Fibroblast of skin of abdomen (primary cell): Measurements from ENCODE around the gene HTRA3.

Experiments used
- DNase-seq: peaks from one replicate; pipeline ENCODE4 v3.0.0-alpha.2; 2013

The HTRA3 gene

GRCh38 chr4:8234715-8235114 lies 34.8 kb upstream of the HTRA3 start:
- DNase-seq = no peak

DNA sequence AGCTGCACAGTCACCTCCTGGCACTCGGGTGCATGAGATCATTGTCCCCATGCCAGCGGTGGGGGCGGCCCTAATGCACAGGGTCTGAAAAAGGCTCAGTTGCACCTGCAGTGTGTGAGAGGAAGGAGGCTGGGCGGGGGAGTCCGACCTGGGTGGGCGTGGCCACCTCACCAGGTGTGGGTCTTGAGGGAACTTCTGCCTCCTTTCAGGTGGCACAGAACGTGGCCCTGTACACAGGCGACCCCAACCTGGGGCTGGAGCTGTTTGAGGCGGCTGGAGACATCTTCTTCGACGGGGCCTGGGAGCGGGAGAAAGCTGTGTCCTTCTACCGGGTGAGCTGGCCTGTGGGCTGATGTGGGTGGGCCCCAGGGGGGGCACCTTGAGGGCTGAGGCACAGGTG lies 34.3 kb upstream of the HTRA3 start:
- DNase-seq = no peak

- no peak for DNase-seq
Measured at GRCh38 chr4:8235686-8236085, 33.9 kb upstream of the HTRA3 start.

DNA sequence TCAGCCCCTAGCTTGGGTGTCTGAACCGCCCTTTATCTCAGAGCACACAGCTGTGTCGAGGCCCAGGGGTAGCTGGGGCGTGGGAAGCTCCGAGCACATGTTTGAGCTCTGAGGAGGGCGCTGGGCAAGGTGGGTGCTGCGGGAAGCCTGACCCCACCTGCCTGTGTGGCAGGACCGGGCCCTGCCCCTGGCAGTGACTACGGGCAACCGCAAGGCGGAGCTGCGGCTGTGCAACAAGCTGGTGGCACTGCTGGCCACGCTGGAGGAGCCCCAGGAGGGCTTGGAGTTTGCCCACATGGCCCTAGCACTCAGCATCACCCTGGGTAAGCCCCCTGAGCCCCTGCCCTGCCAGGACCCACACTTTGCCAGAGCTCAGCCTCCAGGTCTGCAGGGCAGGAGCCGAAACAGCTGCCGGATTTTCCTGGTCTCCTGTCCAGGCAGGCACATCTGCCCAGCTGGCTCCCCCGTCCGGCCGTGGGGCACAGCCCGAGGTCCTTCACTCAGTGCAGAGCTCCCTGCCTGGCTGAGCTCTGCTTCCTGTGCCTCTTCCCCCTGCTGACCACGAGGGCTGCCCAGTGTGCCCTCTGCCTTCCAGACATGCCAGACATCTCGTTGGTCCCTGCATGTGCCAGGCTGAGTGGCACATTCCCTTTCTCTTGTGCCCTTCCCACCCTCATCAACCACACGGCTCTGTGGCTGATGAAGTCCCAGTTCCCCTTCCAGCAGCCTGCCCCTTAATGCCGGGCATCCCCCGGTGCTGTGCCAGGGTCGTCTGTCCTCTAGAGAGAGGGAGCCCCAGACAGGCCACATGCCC lies 33.2 kb upstream of the HTRA3 start:
- DNase-seq = no peak

DNA sequence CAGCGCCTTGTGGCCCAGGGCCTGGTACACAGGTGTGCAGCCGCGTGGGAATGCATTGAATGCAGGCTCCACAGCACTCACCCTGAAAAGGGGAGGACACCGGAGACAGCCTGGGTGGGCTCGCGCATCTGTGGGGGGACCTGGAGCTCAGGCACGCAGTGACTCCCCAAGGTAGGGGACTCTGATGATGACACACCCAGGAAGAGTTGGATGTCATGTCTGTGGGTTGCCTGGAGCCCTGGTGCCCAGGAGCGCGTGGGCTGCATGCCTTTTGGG lies 32.7 kb upstream of the HTRA3 start:
- no peak for DNase-seq

- DNase-seq = no peak
Measured at GRCh38 chr4:8237256-8237989, 32.1 kb upstream of the HTRA3 start.

- DNase-seq = no peak
Measured at GRCh38 chr4:8238036-8238511, 31.5 kb upstream of the HTRA3 start.

DNA sequence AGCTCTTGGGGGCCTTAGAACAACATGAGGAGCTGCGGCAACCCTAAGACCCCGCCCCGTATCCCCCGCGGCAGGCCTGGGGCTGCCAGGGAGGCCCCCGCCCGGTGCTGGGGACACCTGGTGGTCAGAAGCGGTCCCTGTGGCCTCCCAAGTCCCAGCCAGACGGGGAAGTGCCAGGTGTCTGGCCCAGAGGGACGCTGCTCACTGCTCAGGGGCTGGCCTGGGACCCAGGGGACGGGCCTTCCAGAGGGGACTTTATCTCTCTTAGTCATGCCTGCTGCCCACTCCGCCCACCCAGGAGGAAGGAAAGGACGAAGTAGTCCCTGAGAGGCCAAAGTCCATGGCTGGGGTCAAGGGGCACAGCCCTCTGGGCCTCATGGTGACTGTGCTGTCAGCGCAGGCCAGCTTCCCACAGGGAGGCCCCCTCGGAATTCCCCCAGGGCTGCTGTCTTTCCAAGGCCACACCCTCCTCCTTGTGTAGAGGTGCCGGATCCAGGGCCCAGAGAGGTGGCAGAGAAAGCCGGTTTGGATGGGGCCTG lies 31.0 kb upstream of the HTRA3 start:
- no peak for DNase-seq

GRCh38 chr4:8239226-8239625 lies 30.3 kb upstream of the HTRA3 start:
- no peak for DNase-seq

- DNase-seq = no peak
Measured at GRCh38 chr4:8239661-8240060, 29.9 kb upstream of the HTRA3 start.

DNA sequence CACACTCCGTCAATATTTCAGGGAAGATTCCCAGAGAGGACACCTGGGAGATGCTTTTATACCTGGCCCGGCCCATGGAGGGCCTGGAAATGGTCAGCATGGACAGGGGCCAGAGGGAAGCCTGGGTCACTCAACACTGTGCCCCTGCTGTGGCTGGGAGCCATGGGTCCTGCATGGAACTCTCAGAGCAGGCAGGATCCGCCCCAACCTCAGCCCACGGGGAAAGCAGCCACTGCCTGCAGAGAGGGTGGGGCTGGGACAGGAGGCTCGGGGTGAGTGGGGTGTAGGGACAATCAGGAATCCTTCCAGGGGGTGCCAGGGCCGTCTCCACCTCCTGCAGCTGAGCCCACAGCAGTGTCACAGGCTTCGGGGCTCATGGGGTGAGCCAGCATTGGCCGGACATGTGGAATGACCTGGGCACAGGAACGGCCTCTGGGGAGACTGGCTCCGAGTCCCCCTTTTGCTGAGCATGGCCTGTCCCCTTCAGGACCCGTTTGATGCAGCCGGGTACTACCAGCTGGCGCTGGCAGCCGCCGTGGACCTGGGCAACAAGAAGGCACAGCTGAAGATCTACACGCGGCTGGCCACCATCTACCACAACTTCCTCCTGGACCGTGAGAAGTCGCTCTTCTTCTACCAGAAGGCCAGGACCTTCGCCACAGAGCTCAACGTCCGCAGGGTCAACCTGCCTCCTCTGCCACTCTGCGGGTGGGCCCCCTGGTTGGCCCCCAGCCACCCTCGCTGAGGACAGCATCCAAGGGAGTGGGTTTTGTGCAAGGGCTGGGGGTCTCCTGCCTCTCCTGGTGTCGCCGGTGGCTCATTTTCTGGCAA lies 29.1 kb upstream of the HTRA3 start:
- DNase-seq = no peak

- no peak for DNase-seq
Measured at GRCh38 chr4:8241211-8241779, 28.3 kb upstream of the HTRA3 start.

- peak; percentile 88 for DNase-seq
Measured at GRCh38 chr4:8241895-8242696, 27.5 kb upstream of the HTRA3 start.

DNA sequence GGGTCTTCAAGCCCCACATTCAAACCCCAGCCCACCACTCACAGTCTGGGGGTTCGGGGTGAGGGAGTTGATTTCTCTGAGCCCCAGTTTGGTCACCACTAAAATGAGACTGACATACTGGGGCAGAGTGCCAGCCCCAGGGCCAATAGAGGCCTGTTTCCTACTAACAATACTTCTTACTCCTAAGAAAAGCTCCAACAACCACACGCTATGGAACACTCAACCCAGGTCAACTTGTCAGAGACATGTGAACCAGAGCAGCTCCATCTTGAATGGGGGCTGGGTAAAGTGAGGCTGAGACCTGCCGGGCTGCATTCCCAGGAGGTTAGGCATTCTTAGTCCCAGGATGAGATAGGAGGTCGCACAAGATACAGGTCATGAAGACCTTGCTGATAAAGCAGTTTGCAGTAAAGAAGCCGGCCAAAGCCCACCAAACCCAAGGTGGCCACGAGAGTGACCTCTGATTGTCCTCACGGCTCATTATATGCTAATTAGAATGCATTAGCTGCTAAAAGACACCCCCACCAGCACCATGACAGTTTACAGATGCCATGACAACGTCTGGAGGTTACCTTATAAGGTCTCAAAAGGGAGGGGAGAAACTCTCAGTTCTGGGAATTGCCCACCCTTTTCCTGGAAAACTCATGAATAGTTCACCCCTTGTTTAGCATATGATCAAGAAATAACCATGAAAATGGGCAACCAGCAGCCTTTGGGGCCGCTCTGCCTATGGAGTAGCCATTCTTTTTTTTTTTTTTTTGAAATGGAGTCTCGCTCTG lies 26.6 kb upstream of the HTRA3 start:
- no peak for DNase-seq

DNA sequence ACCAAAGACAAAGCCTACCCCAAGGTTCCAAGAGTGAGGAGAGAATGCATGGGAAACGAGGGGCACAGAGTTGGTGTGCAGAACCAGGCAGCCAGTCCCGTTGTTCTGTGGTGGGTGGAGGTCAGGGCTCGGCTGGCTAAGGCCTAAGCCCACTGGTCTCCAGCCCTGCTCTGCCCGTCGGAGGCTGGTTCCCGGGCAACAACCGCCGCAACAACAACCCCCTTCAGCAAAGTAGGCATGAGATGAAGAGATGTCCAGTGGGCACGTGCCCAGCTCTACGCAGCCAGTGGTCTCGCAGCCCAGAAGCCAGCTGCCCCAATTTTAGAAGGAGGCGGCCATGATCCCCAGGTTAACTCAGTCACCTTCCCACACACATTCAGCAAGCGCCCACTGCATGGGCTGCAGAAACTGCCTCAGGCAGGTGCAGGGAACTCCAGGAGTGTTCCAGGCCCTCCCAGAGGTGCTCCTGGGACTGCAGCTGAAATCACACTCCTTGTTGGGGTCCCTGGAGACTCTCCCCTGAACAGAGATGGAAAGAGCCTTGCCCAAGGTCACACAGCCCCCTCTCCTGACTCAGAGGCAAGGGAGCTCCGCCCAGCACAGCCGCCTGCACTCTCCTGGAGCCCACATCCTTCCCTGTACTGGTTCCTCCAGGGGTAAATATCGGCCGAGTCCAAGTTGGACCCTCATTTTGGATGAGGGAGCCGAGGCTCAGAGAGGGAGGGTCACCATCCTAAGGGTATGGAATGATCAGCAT lies 25.4 kb upstream of the HTRA3 start:
- DNase-seq = no peak

DNA sequence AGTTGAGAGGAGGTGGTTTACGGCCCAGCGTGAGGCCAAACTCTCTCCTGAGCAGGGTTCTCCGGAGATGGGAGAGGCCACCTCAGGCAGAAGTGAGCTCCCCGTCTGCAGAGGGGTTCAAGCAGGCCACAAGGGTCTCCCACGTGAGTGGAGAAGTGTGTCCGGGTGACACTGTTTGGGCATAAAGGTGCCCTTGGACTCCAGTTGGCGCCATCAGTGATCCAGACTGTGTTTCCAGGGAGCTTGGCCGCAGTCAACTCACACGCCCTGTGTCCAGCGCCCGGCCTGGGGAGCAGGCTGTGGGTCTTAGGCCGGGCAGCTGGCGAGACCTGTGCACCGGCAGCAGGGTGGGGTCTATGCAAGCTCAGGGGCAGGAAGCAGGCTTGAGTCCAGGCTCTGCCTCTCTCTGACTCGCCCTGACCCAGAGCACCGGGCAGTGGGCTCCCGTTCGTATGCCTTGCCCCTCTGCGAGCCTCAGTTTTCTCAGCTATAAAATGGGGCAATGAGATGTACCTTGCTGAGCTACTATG lies 24.6 kb upstream of the HTRA3 start:
- no peak for DNase-seq

DNA sequence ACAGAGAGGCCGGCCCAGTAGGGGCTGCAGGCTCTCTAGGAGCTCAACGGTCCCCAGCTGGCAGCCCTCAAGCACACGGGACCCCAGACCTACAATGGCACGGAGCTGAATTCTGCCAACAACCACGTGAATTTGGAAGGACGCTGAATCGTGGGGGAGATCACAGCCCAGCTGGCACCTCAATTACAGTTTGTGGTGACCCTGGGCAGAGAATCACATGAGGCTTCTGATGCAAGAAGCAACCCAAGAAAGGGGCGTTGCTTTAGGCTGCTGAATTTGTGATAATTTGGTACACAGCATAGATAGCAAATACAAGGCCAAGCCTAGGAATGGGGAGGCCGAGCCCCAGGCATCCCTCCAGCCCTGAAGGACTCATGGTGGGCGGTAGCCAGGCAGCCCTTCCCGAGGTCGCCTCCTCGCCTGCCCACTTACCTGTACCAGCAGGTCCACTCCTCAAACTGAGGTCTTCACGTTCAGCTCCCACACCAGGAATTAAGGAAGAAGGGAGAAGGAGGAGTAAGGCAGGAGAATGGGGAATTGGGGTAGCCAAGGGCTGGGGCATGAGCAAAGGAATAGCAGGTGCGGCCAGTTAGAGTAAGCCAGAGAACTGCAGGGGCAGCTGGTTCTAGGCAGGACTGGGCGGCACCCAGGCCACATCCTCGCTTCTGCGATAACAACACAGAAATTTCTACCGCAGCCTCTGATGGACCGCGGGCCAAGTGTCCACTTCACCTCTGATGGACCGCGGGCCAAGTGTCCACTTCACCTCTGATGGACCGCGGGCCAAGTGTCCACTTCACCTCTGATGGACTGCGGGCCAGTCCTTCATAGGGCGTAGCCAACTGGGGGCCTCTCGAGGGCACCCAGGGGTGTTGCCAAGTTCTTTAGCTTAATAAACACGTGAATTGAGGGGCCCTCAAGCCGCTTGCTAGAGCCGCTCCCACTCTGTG lies 23.4 kb upstream of the HTRA3 start:
- no peak for DNase-seq

DNA sequence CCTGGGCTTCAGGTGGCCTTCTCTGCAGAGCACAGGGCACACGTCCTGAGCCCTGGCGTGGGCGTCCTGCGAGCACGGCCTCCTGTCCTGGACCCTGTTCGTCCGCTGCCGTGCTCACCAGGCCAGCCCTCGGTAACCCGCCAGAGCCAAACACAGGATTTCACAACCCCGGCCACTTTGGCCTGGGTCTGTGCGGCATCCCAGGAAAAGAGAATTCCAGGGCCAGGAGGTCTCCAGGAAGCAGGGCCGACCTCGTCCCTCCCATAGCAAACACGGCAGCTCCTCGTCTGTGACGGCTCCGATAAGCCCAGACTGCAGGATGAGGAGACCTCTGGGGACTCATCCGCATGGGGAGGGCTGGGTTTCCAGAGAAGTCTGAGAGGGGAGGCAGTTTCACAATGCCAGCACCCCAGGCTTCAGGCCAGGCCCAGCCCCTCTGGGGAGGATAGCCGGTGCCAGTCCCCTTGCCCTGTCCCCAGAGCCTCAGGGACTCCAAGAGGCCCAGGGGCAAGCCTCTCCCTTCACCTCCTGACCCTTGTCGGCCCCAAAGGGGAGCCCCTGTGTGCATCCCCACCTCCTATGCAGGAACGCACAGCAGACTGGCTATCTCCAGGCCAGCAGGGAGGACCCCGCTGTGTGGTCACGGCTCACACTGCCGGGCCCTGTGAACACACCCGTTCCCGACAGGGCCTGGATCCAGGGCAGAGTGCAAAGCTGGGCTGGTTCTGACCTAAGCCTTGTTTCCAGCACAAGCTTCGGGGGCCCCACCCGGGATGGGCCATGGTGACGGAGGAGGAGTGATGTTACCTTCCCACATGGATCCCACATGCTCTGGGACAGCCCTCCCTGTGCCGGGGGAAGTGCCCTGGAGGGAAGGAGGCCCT lies 22.3 kb upstream of the HTRA3 start:
- no peak for DNase-seq
